Stomach (tissue), 4 donors: ENCODE results near the gene PAAF1.

Experiments used
- EP300 ChIP-seq: sonication (generic); formaldehyde crosslinking; IDR thresholded peaks from one replicate; pipeline ENCODE4 v1.6.1; 2017; ENCODE audit warnings: antibody characterized with exemption
- POLR2A ChIP-seq, 4 donors: fragments of 450-650 bp; IDR thresholded peaks; one replicate each; pipeline ENCODE4 v1.6.1; 2016; ENCODE audit warnings: antibody characterized with exemption in 4 of 4, control low read depth in 2 of 4, mild to moderate bottlenecking in 1 of 4, moderate library complexity in 1 of 4
- POLR2AphosphoS5 ChIP-seq, 3 donors: sonication (generic); formaldehyde crosslinking; IDR thresholded peaks; one replicate each; pipeline ENCODE4 v1.6.1; 2016; ENCODE audit warnings: antibody characterized with exemption in 3 of 3
- TF ChIP-seq, protein P1 (sequence below), 7 experiments: fragments of 450-650 bp in 4 of 7; fragments of 200-600 bp in 3 of 7; sonication (generic) in 3 of 7; IDR thresholded peaks; one replicate each; pipeline ENCODE4 v1.5.1; 2016 to 2019; ENCODE audit warnings: antibody characterized with exemption in 7 of 7, control low read depth in 2 of 7, mild to moderate bottlenecking in 1 of 7

DNA sequence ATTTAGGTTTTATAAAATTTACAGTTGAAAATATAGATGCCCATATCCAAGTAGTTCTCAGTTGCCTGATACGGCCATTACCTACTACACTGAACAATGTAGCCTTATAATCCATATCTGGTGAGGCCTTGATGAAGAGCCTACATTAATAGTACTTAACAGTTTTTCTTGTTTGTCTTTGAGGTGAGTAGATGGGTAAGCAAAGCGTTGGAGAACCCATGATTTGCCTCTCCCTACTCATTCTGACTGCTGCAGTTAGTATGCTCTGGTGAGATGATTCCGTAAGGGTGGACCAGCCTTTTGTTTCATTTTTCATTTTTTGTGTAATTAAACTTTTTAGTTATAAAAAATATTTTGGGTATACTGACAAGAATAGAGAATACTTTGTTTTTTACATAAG lies 11.4 kb downstream of the PAAF1 start:
- no peak for TF ChIP-seq POLR2A (IDR thresholded peaks at IDR 0.05)
- TF ChIP-seq, protein P1, sequence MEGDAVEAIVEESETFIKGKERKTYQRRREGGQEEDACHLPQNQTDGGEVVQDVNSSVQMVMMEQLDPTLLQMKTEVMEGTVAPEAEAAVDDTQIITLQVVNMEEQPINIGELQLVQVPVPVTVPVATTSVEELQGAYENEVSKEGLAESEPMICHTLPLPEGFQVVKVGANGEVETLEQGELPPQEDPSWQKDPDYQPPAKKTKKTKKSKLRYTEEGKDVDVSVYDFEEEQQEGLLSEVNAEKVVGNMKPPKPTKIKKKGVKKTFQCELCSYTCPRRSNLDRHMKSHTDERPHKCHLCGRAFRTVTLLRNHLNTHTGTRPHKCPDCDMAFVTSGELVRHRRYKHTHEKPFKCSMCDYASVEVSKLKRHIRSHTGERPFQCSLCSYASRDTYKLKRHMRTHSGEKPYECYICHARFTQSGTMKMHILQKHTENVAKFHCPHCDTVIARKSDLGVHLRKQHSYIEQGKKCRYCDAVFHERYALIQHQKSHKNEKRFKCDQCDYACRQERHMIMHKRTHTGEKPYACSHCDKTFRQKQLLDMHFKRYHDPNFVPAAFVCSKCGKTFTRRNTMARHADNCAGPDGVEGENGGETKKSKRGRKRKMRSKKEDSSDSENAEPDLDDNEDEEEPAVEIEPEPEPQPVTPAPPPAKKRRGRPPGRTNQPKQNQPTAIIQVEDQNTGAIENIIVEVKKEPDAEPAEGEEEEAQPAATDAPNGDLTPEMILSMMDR (IDR thresholded peaks at IDR 0.05): no peak
- TF ChIP-seq POLR2AphosphoS5 (IDR thresholded peaks at IDR 0.05): no peak
- TF ChIP-seq EP300: no peak
